Caco-2 (cell line): ENCODE data around the gene NIT1. TPM values are rescaled to one million over a fixed set of nuclear protein-coding genes. Genes with fewer than 3 reads are reported as not detected.

ENCODE experiments used
- BruUV-seq: library from RNA; stranded (reverse); fragments of 400-500 nt; replicated peaks from 2 replicates; lab custom pipeline; 2021; lab: Mats Ljungman, UMichigan
- CTCF ChIA-PET: fragments of 300-600 bp; sonication (Branson Sonifier 250); formaldehyde crosslinking; loops from one replicate; lab custom pipeline; 2022; ENCODE audit warnings: antibody characterized with exemption; lab: Charles Lee
- POLR2A ChIA-PET: fragments of 300-600 bp; sonication (Branson Sonifier 250); formaldehyde crosslinking; loops from one replicate; lab custom pipeline; 2022; ENCODE audit warnings: antibody characterized with exemption; lab: Charles Lee
- DNase-seq, 2 experiments: peaks; one replicate each; pipeline versions ENCODE4 v3.0.0 to v3.0.0-alpha.2; 2020 to 2022
- H3K27me3 ChIP-seq: replicated peaks from 2 replicates; pipeline ENCODE4 v1.6.0; 2011; ENCODE audit warnings: low read length; ENCODE audit not compliant: control insufficient read depth, insufficient read depth
- H3K36me3 ChIP-seq: 2 replicates; pipeline ENCODE4 v1.5.1; 2011; ENCODE audit warnings: low read length; ENCODE audit not compliant: control insufficient read depth, insufficient read depth
- H3K4me1 ChIP-seq: fragments of 250-450 bp; sonication (Bioruptor Pico); 2 replicates; pipeline ENCODE4 v1.5.1; 2020; ENCODE audit warnings: mild to moderate bottlenecking
- H3K4me3 ChIP-seq: 2 replicates; pipeline ENCODE4 v1.5.1; 2011; ENCODE audit warnings: low read depth, mild to moderate bottlenecking, control low read depth, low read length
- H3K9me3 ChIP-seq: fragments of 250-450 bp; sonication (Bioruptor Pico); 2 replicates; pipeline ENCODE4 v1.5.1; 2020; ENCODE audit warnings: mild to moderate bottlenecking, moderate library complexity
- H3K27ac Mint-ChIP-seq: one replicate; pipeline ENCODE4 v1.8.0; 2022; ENCODE audit warnings: mixed read lengths; ENCODE audit not compliant: unreplicated experiment
- H3K27me3 Mint-ChIP-seq: one replicate; pipeline ENCODE4 v1.8.0; 2022; ENCODE audit warnings: mixed read lengths; ENCODE audit not compliant: insufficient read depth, unreplicated experiment
- H3K36me3 Mint-ChIP-seq: one replicate; pipeline ENCODE4 v1.8.0; 2022; ENCODE audit warnings: mild to moderate bottlenecking, mixed read lengths; ENCODE audit not compliant: insufficient read depth, unreplicated experiment
- H3K4me1 Mint-ChIP-seq: one replicate; pipeline ENCODE4 v1.8.0; 2022; ENCODE audit warnings: low read depth, mixed read lengths; ENCODE audit not compliant: unreplicated experiment
- H3K4me3 Mint-ChIP-seq: one replicate; pipeline ENCODE4 v1.8.0; 2022; ENCODE audit warnings: mild to moderate bottlenecking, moderate library complexity, mixed read lengths; ENCODE audit not compliant: unreplicated experiment
- H3K9me3 Mint-ChIP-seq: one replicate; pipeline ENCODE4 v1.8.0; 2022; ENCODE audit warnings: mixed read lengths; ENCODE audit not compliant: unreplicated experiment
- intact Hi-C: fragments of 100-400 bp; cut with micrococcal nuclease; formaldehyde crosslinking; loops from one replicate; pipeline ENCODE4 v1.10.0; 2022; ENCODE audit not compliant: unreplicated experiment
- total RNA-seq: library from RNA; stranded (reverse); gene quantifications from 2 replicates; pipeline ENCODE4 v1.2.3, GENCODE V29; 2022
- TF ChIP-seq, protein P1 (sequence below), 2 experiments: fragments of 200-600 bp in 1 of 2; IDR thresholded peaks; 1 replicate in 1 of 2; 2 replicates in 1 of 2; pipeline versions ENCODE4 v1.5.1 to v1.8.0; 2011 to 2022; ENCODE audit warnings: antibody characterized with exemption in 1 of 2, control low read depth in 1 of 2, inconsistent platforms in 1 of 2, low read depth in 1 of 2, low read length in 1 of 2, mild to moderate bottlenecking in 1 of 2, moderate library complexity in 1 of 2; ENCODE audit not compliant: insufficient read depth in 1 of 2, severe bottlenecking in 1 of 2, unreplicated experiment in 1 of 2

NIT1 gene
- total RNA-seq, 1 experiment from 2014 or later, result 42.1 TPM

DNA sequence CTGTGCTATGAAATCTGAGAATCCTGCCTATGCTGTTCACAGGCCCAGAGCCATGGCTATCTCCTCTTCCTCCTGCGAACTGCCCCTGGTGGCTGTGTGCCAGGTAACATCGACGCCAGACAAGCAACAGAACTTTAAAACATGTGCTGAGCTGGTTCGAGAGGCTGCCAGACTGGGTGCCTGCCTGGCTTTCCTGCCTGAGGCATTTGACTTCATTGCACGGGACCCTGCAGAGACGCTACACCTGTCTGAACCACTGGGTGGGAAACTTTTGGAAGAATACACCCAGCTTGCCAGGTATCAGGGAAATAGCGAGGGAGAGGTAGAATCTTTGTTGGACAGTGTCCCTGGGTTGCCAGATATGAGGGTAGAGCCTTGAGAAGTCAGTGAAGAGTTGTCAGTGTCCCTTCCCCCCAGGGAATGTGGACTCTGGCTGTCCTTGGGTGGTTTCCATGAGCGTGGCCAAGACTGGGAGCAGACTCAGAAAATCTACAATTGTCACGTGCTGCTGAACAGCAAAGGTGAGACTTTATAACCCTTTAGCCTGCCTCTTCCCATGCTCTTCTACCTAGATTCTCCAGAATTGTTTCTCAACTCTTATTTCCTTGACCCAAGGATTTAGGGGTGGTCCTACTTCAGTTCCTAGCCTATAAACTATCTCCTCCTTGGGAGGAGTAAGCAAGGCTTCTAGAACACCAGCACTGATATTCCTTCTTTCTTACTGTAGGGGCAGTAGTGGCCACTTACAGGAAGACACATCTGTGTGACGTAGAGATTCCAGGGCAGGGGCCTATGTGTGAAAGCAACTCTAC, 1.4 kb downstream of the NIT1 start:
- Mint-ChIP-seq H3K4me1 (peaks cover 13% of the 10 kb centered on the region), H3K27ac (peak overlapping the region; percentile 96), H3K36me3 (peaks cover 61% of the 10 kb centered on the region), H3K9me3 (no peaks in the 10 kb centered on the region), H3K4me3 (peak overlapping the region; percentile 99), H3K27me3 (no peaks in the 10 kb centered on the region)
- Histone ChIP-seq H3K4me3 (peak overlapping the region; percentile 91), H3K4me1 (peaks cover 17% of the 10 kb centered on the region), H3K9me3 (no peaks in the 10 kb centered on the region), H3K27me3 (no peaks in the 10 kb centered on the region), H3K36me3 (peaks cover 6% of the 10 kb centered on the region)
- DNase-seq, result peak; percentile 52 to 54
- no TSS peak for BruUV-seq
- ChIA-PET CTCF (interaction anchor here (1.0 kb wide), 1 partner anchor 98 kb away, joined by 3 read pairs; no protein-coding TSS in a partner anchor), POLR2A (no interaction called here)
- intact Hi-C loops, result loop anchor here (1.0 to 5.0 kb wide), 2 partner anchors 13 to 58 kb away; partner anchors contain the start of genes B4GALT3 and DEDD
- TF ChIP-seq, protein P1, sequence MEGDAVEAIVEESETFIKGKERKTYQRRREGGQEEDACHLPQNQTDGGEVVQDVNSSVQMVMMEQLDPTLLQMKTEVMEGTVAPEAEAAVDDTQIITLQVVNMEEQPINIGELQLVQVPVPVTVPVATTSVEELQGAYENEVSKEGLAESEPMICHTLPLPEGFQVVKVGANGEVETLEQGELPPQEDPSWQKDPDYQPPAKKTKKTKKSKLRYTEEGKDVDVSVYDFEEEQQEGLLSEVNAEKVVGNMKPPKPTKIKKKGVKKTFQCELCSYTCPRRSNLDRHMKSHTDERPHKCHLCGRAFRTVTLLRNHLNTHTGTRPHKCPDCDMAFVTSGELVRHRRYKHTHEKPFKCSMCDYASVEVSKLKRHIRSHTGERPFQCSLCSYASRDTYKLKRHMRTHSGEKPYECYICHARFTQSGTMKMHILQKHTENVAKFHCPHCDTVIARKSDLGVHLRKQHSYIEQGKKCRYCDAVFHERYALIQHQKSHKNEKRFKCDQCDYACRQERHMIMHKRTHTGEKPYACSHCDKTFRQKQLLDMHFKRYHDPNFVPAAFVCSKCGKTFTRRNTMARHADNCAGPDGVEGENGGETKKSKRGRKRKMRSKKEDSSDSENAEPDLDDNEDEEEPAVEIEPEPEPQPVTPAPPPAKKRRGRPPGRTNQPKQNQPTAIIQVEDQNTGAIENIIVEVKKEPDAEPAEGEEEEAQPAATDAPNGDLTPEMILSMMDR (IDR thresholded peaks at IDR 0.05; ENCODE audit: insufficient read depth in 1 of 2, low read depth in 1 of 2, low read length in 1 of 2, severe bottlenecking in 1 of 2, unreplicated experiment in 1 of 2), result peak; percentile 15 to 47

DNA sequence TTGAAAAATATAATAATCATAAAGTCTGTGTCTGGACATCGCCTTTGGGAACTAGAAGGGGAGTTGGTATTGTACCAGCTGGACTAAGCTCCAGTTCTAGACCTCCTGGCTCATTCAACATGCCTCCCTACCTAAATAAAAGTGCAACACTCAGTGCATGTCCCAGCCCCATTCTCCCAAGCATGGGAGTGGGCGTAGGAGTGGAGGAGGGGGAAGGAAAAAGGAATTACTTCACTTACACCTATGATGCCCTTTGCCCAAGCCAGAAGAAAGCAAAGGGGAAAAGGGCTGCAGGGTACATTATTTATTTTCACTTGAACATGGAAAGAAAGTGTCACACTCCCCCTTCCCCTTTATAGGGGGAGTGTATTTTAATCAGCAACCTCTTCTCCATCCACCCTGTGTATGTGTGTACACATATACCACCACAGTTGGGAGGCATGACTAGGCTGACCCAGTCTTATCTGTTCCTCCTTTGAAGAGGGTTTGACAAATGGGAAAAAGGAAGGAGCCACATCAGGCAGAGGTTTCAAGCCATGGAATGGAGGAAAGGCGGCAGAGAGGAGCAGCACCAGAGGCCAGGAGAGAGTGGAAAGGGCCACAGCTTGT, 3.2 kb downstream of the NIT1 start:
- no peak overlapping the region for H3K4me3 ChIP-seq
- no peak overlapping the region for H3K4me3 Mint-ChIP-seq
- peaks cover 13% of the 10 kb centered on the region for H3K4me1 Mint-ChIP-seq
- no peak for DNase-seq
- no peak overlapping the region for H3K27ac Mint-ChIP-seq
- TF ChIP-seq, protein P1 (IDR thresholded peaks at IDR 0.05; ENCODE audit: insufficient read depth in 1 of 2, low read depth in 1 of 2, low read length in 1 of 2, severe bottlenecking in 1 of 2, unreplicated experiment in 1 of 2), result no peak
- peaks cover 17% of the 10 kb centered on the region for H3K4me1 ChIP-seq
- intact Hi-C loops, result no loop called here
- H3K9me3 ChIP-seq, result no peaks in the 10 kb centered on the region
- ChIA-PET CTCF (interaction anchor here (0.6 to 0.7 kb wide), 2 partner anchors 12 to 169 kb away, joined by 3 to 6 read pairs; no protein-coding TSS in a partner anchor), POLR2A (no interaction called here)
- H3K27me3 Mint-ChIP-seq, result no peaks in the 10 kb centered on the region
- H3K36me3 ChIP-seq, result peaks cover 5% of the 10 kb centered on the region
- no peaks in the 10 kb centered on the region for H3K27me3 ChIP-seq
- BruUV-seq, result no TSS peak
- H3K36me3 Mint-ChIP-seq, result peaks cover 76% of the 10 kb centered on the region
- H3K9me3 Mint-ChIP-seq, result no peaks in the 10 kb centered on the region

DNA sequence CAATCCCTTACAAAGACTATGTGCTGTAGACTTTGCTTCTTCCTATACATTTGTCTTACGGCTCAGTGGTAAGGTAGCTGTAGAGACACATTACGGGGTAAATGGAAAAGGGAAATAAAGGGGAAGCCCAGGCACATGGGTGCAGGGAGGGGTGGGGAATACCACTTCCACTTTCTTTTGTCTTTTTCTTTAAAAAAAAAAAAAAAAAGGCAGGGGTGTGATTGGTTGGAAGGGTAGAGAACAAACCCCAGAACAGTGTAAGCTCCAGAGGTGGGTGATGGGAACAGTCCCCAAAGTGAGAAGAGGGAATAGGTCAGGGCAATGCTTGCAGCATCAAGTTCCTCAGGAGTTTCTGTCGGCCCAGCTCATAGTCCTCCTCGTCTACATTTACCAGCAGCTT, 3.9 kb downstream of the NIT1 start:
- TF ChIP-seq, protein P1 (IDR thresholded peaks at IDR 0.05; ENCODE audit: insufficient read depth in 1 of 2, low read depth in 1 of 2, low read length in 1 of 2, severe bottlenecking in 1 of 2, unreplicated experiment in 1 of 2), result no peak
- H3K27ac Mint-ChIP-seq, result no peak overlapping the region
- POLR2A ChIA-PET, result no interaction called here
- no peak for DNase-seq
- BruUV-seq, result no TSS peak
- H3K4me1 Mint-ChIP-seq, result peaks cover 13% of the 10 kb centered on the region
- H3K9me3 Mint-ChIP-seq, result no peaks in the 10 kb centered on the region
- intact Hi-C loops, result no loop called here
- H3K4me3 Mint-ChIP-seq, result no peak overlapping the region
- Histone ChIP-seq H3K27me3 (no peaks in the 10 kb centered on the region), H3K4me1 (peaks cover 17% of the 10 kb centered on the region), H3K36me3 (peaks cover 5% of the 10 kb centered on the region), H3K4me3 (no peak overlapping the region), H3K9me3 (no peaks in the 10 kb centered on the region)
- CTCF ChIA-PET, result interaction anchor here (0.6 to 0.7 kb wide), 2 partner anchors 11 to 467 kb away, joined by 3 read pairs; no protein-coding TSS in a partner anchor
- H3K27me3 Mint-ChIP-seq, result no peaks in the 10 kb centered on the region
- H3K36me3 Mint-ChIP-seq, result peaks cover 77% of the 10 kb centered on the region
